CD4-positive, alpha-beta memory T cell (primary cell): ENCODE data around the gene TMEM167B. TPM values are rescaled to one million over a fixed set of nuclear protein-coding genes. Genes with fewer than 3 reads are reported as not detected.

Source experiments
- CTCF ChIA-PET: fragments of 350-600 bp; sonication (Branson Sonifier 250); formaldehyde crosslinking; loops from one replicate; lab custom pipeline; 2021; ENCODE audit warnings: inconsistent platforms; ENCODE audit not compliant: partially characterized antibody; lab: Charles Lee
- POLR2A ChIA-PET: fragments of 350-600 bp; sonication (Branson Sonifier 250); formaldehyde crosslinking; loops from one replicate; lab custom pipeline; 2021; ENCODE audit not compliant: partially characterized antibody; lab: Charles Lee
- DNase-seq, 5 donors: peaks; one replicate each; pipeline versions ENCODE4 v3.0.0 to v3.0.0-alpha.2; 2020 to 2022; ENCODE audit warnings: mixed read lengths in 1 of 5
- H3K27ac ChIP-seq: one replicate; pipeline ENCODE4 v1.7.0; 2013; ENCODE audit warnings: low read depth, low read length
- H3K27me3 ChIP-seq: 2 replicates; pipeline ENCODE4 v1.7.0; 2013; ENCODE audit warnings: mild to moderate bottlenecking, low read length, moderate library complexity; ENCODE audit not compliant: insufficient read depth
- H3K36me3 ChIP-seq: 2 replicates; pipeline ENCODE4 v1.7.0; 2013; ENCODE audit warnings: mild to moderate bottlenecking, low read length, moderate library complexity; ENCODE audit not compliant: insufficient read depth
- H3K4me1 ChIP-seq: 2 replicates; pipeline ENCODE4 v1.7.0; 2013; ENCODE audit warnings: mild to moderate bottlenecking, low read length, moderate library complexity; ENCODE audit not compliant: insufficient read depth
- H3K4me3 ChIP-seq, 2 donors: one replicate each; pipeline ENCODE4 v1.7.0; 2013; ENCODE audit warnings: low read length in 2 of 2, mild to moderate bottlenecking in 1 of 2
- H3K9me3 ChIP-seq, 2 donors: one replicate each; pipeline ENCODE4 v1.7.0; 2013; ENCODE audit warnings: low read length in 2 of 2, control low read depth in 1 of 2; ENCODE audit not compliant: control insufficient read depth in 1 of 2
- H3K27ac Mint-ChIP-seq, 7 donors: one replicate each; pipeline ENCODE4 v1.8.0; 2020 to 2021; ENCODE audit warnings: mixed read lengths in 7 of 7, mild to moderate bottlenecking in 6 of 7, inconsistent platforms in 3 of 7, moderate library complexity in 3 of 7
- H3K27me3 Mint-ChIP-seq, 2 donors: one replicate each; pipeline ENCODE4 v1.8.0; 2020 to 2021; ENCODE audit warnings: mixed read lengths in 2 of 2
- H3K36me3 Mint-ChIP-seq, 2 donors: one replicate each; pipeline ENCODE4 v1.8.0; 2020 to 2021; ENCODE audit warnings: mixed read lengths in 2 of 2, inconsistent platforms in 1 of 2, mild to moderate bottlenecking in 1 of 2
- H3K4me1 Mint-ChIP-seq, 4 donors: one replicate each; pipeline ENCODE4 v1.8.0; 2020 to 2021; ENCODE audit warnings: mixed read lengths in 4 of 4, mild to moderate bottlenecking in 1 of 4
- H3K4me3 Mint-ChIP-seq, 8 donors: one replicate each; pipeline ENCODE4 v1.8.0; 2020 to 2021; ENCODE audit warnings: mixed read lengths in 8 of 8, mild to moderate bottlenecking in 7 of 8, moderate library complexity in 6 of 8, inconsistent platforms in 3 of 8
- H3K9me3 Mint-ChIP-seq, 8 donors: one replicate each; pipeline ENCODE4 v1.8.0; 2020 to 2021; ENCODE audit warnings: mixed read lengths in 8 of 8, mild to moderate bottlenecking in 5 of 8, inconsistent platforms in 3 of 8, moderate library complexity in 1 of 8
- intact Hi-C: fragments of 100-400 bp; cut with micrococcal nuclease; formaldehyde crosslinking; loops from one replicate; pipeline ENCODE4 v1.15.1; 2023
- polyA plus RNA-seq, 2 donors: library from polyadenylated mRNA; unstranded; fragments of 300-500 nt; fragmentation: Illumina TruSeq; gene quantifications; one replicate each; pipeline ENCODE4 v1.2.3, GENCODE V29; 2021
- total RNA-seq, 2 experiments: library from RNA; stranded (reverse); gene quantifications; one replicate each; pipeline ENCODE4 v1.2.3, GENCODE V29; 2021

The TMEM167B gene
- total and polyA plus RNA-seq, 4 experiments from 2014 or later, result 38.8 to 47.9 (median 42.2) TPM

- no peak overlapping the region for H3K27ac ChIP-seq
- H3K4me1 ChIP-seq, result no peaks in the 10 kb centered on the region
- no peak overlapping the region for H3K4me3 ChIP-seq
- DNase-seq, result no peak
- Mint-ChIP-seq H3K4me1 (peaks cover 0 to 3% (median 1%) of the 10 kb centered on the region in 4 donors), H3K36me3 (peaks cover 19 to 41% of the 10 kb centered on the region in 2 donors), H3K27ac (peak overlapping the region in 1 of 7 donors; percentile 60), H3K4me3 (no peak overlapping the region), H3K27me3 (no peaks in the 10 kb centered on the region), H3K9me3 (no peaks in the 10 kb centered on the region)
- POLR2A ChIA-PET, result interaction anchor here (1.6 kb wide), 1 partner anchor 25 kb away, joined by 3 read pairs; no protein-coding TSS in a partner anchor
- no peaks in the 10 kb centered on the region for H3K9me3 ChIP-seq
- CTCF ChIA-PET, result no interaction called here
- intact Hi-C loops, result no loop called here
- H3K27me3 ChIP-seq, result no peaks in the 10 kb centered on the region
- H3K36me3 ChIP-seq, result peaks cover 8% of the 10 kb centered on the region
These were observed 25.4 kb upstream of the TMEM167B start for GRCh38 chr1:109065137-109065536.

- no peaks in the 10 kb centered on the region for H3K27me3 Mint-ChIP-seq
- ChIA-PET POLR2A (no interaction called here), CTCF (interaction anchor here (0.7 kb wide), 1 partner anchor 45 kb away, joined by 5 read pairs; a partner anchor contains a TSS)
- peaks cover 20 to 43% of the 10 kb centered on the region in 2 donors for H3K36me3 Mint-ChIP-seq
- H3K27ac Mint-ChIP-seq, result peak overlapping the region in 1 of 7 donors; percentile 72
- intact Hi-C loops, result no loop called here
- no peak for DNase-seq
- H3K4me3 ChIP-seq, result no peak overlapping the region
- H3K4me1 ChIP-seq, result no peaks in the 10 kb centered on the region
- peaks cover 8% of the 10 kb centered on the region for H3K36me3 ChIP-seq
- no peak overlapping the region for H3K27ac ChIP-seq
- peaks cover 0 to 7% (median 4%) of the 10 kb centered on the region in 4 donors for H3K4me1 Mint-ChIP-seq
- no peaks in the 10 kb centered on the region for H3K9me3 Mint-ChIP-seq
- no peaks in the 10 kb centered on the region for H3K27me3 ChIP-seq
- H3K4me3 Mint-ChIP-seq, result no peak overlapping the region
- no peaks in the 10 kb centered on the region for H3K9me3 ChIP-seq
These were observed 22.7 kb upstream of the TMEM167B start for GRCh38 chr1:109067883-109068282.

DNA sequence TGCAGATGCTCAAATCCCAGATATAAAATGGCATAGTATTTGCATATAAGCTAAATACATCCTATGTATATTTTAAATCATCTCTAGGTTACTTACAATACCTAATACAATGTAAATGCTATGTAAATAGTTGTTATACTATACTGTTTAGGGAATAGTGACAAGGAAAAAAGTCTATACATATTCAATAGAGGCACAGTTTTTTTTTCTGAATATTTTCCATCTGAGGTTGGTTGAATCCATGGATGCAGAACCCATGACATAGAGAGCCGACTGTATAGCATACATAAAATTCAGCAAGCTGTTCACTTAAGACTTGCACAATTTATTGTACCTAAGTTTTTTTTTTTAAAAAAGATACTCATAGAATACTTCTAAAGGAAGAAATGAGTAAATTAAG, 21.3 kb upstream of the TMEM167B start:
- H3K27ac Mint-ChIP-seq, result no peak overlapping the region

GRCh38 chr1:109075531-109076490, 14.8 kb upstream of the TMEM167B start, which contains the start of gene TAF13:
Gene TAF13, minus strand, starts transcription at chr1:109076003. Its CDS starts 56 bp downstream, at chr1:109075947.
- DNase-seq, result peak; percentile 82 to 88 (median 85)
- H3K4me1 Mint-ChIP-seq, result peaks cover 7 to 23% (median 17%) of the 10 kb centered on the region in 4 donors
- intact Hi-C loops, result loop anchor here (1.0 to 2.0 kb wide), 5 partner anchors 14 to 113 kb away; partner anchors contain the start of genes CLCC1, TMEM167B and WDR47

More for the DNA sequence above, 21.3 kb upstream of the TMEM167B start:
- Mint-ChIP-seq H3K36me3 (peaks cover 18 to 45% of the 10 kb centered on the region in 2 donors), H3K4me3 (no peak overlapping the region), H3K4me1 (peaks cover 0 to 10% (median 7%) of the 10 kb centered on the region in 4 donors), H3K27me3 (no peaks in the 10 kb centered on the region), H3K9me3 (no peaks in the 10 kb centered on the region)
- Histone ChIP-seq H3K36me3 (peaks cover 8% of the 10 kb centered on the region), H3K9me3 (no peaks in the 10 kb centered on the region), H3K4me3 (no peak overlapping the region), H3K27ac (no peak overlapping the region), H3K27me3 (no peaks in the 10 kb centered on the region), H3K4me1 (no peaks in the 10 kb centered on the region)
- CTCF ChIA-PET, result interaction anchor here (1.0 kb wide), 1 partner anchor 31 kb away, joined by 4 read pairs; no protein-coding TSS in a partner anchor
- intact Hi-C loops, result no loop called here
- DNase-seq, result no peak
- POLR2A ChIA-PET, result no interaction called here

DNA sequence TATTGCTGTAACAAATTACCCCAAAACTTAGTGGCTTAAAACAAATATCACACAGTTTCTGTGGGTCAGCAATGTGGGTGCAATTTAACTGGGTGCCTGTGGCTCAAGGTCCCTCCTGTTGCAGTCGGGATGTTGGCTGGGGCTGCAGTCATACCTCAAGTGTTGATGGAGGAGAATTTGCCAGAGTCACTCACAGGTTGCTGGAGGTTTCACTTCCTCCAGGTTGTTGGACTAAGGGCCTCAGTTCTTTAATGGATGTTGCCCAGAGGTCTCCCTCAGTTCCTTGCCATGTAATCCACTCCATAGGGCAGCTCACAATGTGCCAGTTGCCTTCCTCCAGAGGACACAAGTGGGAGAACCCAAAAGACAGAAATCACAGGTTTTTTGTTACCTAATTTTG, 12.2 kb upstream of the TMEM167B start:
- Histone ChIP-seq H3K27ac (no peak overlapping the region), H3K4me1 (peaks cover 17% of the 10 kb centered on the region), H3K27me3 (no peaks in the 10 kb centered on the region), H3K4me3 (no peak overlapping the region), H3K36me3 (no peaks in the 10 kb centered on the region), H3K9me3 (no peaks in the 10 kb centered on the region)
- intact Hi-C loops, result no loop called here
- H3K4me1 Mint-ChIP-seq, result peaks cover 6 to 22% (median 16%) of the 10 kb centered on the region in 4 donors
- POLR2A ChIA-PET, result interaction anchor here (3.9 kb wide), 1 partner anchor 13 kb away, joined by 46 read pairs; the partner anchor contains the start of gene TMEM167B
- H3K27me3 Mint-ChIP-seq, result no peaks in the 10 kb centered on the region
- peak overlapping the region in 1 of 8 donors; percentile 39 for H3K4me3 Mint-ChIP-seq
- DNase-seq, result no peak
- CTCF ChIA-PET, result interaction anchor here (2.8 kb wide), 1 partner anchor 21 kb away, joined by 21 read pairs; no protein-coding TSS in a partner anchor
- H3K27ac Mint-ChIP-seq, result peak overlapping the region in 1 of 7 donors; percentile 99
- H3K9me3 Mint-ChIP-seq, result peaks cover 0 to 2% (median 0%) of the 10 kb centered on the region in 8 donors
- H3K36me3 Mint-ChIP-seq, result peaks cover 0 to 13% of the 10 kb centered on the region in 2 donors

More at GRCh38 chr1:109075531-109076490, 14.8 kb upstream of the TMEM167B start, which contains the start of gene TAF13:
- H3K36me3 Mint-ChIP-seq, result peaks cover 3 to 22% of the 10 kb centered on the region in 2 donors
- no peaks in the 10 kb centered on the region for H3K27me3 ChIP-seq
- peaks cover 0 to 2% (median 0%) of the 10 kb centered on the region in 8 donors for H3K9me3 Mint-ChIP-seq
- no peaks in the 10 kb centered on the region for H3K9me3 ChIP-seq
- ChIA-PET POLR2A (interaction anchor here (0.7 to 3.9 kb wide), 18 partner anchors 10 to 1888 kb away, joined by 3 to 55 read pairs (median 5); partner anchors contain the start of genes CLCC1, ELAPOR1, HENMT1 and PRPF38B), CTCF (interaction anchor here (0.7 to 2.8 kb wide), 9 partner anchors 9 to 362 kb away, joined by 3 to 21 read pairs (median 4); partner anchors contain the start of gene TMEM167B)
- H3K36me3 ChIP-seq, result no peaks in the 10 kb centered on the region
- peak within 1 kb of the TSS; percentile 99 to 100 (median 99) for H3K27ac Mint-ChIP-seq
- H3K27me3 Mint-ChIP-seq, result no peaks in the 10 kb centered on the region
- H3K4me3 ChIP-seq, result peak within 1 kb of the TSS; percentile 95 to 99
- H3K4me1 ChIP-seq, result peaks cover 17% of the 10 kb centered on the region
- peak within 1 kb of the TSS; percentile 95 to 100 (median 96) for H3K4me3 Mint-ChIP-seq
- peak within 1 kb of the TSS; percentile 93 for H3K27ac ChIP-seq

DNA sequence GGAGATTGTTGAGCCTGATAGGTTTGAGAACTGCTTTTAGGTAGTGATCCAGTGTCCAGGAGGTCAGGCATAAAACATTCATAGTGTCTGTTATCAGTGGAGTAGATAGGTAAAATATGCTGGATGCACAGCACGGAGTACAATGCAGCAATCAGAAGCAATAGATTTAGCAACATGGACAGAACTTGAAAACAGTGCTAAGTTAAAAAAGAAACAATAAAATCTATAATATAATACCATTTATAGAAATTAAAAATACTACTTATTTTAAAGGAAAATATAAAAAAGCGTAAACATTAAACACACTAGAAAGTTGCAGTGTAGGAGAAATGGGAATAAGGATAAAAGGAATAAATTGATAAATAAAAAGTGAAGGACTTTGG, 11.3 kb upstream of the TMEM167B start:
- intact Hi-C loops, result no loop called here
- no peaks in the 10 kb centered on the region for H3K27me3 ChIP-seq
- DNase-seq, result no peak
- H3K36me3 Mint-ChIP-seq, result peaks cover 0 to 12% of the 10 kb centered on the region in 2 donors
- ChIA-PET CTCF (no interaction called here), POLR2A (interaction anchor here (3.9 kb wide), 1 partner anchor 12 kb away, joined by 46 read pairs; the partner anchor contains the start of gene TMEM167B)
- no peak overlapping the region for H3K27ac ChIP-seq
- peaks cover 0 to 2% (median 0%) of the 10 kb centered on the region in 8 donors for H3K9me3 Mint-ChIP-seq
- no peak overlapping the region for H3K27ac Mint-ChIP-seq
- H3K4me3 Mint-ChIP-seq, result no peak overlapping the region
- H3K27me3 Mint-ChIP-seq, result no peaks in the 10 kb centered on the region
- H3K9me3 ChIP-seq, result no peaks in the 10 kb centered on the region
- peaks cover 17% of the 10 kb centered on the region for H3K4me1 ChIP-seq
- H3K36me3 ChIP-seq, result no peaks in the 10 kb centered on the region
- no peak overlapping the region for H3K4me3 ChIP-seq
- peaks cover 5 to 20% (median 16%) of the 10 kb centered on the region in 4 donors for H3K4me1 Mint-ChIP-seq
